ENCODE measurements around the gene GALNT9. TPM values are rescaled to one million over a fixed set of nuclear protein-coding genes. Genes with fewer than 3 reads are reported as not detected.

Gene GALNT9
- total RNA-seq, 6 experiments from 2014 or later = not detected

- Mint-ChIP-seq H3K27ac (no peak overlapping the region), H3K36me3 (ENCODE audit: low read depth) (peaks cover 14% of the 10 kb centered on the region; the same call in 1 of the 2 replicates), H3K4me3 (no peak overlapping the region), H3K4me1 (ENCODE audit: low read depth) (no peaks in the 10 kb centered on the region), H3K27me3 (ENCODE audit: insufficient read depth) (peaks cover 20% of the 10 kb centered on the region), H3K9me3 (peaks cover 24% of the 10 kb centered on the region)
- no peak for DNase-seq
- TF ChIP-seq CTCF (IDR thresholded peaks at IDR 0.05) = no peak
These were observed 14.7 kb downstream of the GALNT9 start for GRCh38 chr12:132314516-132315233.

- H3K9me3 Mint-ChIP-seq = peaks cover 30% of the 10 kb centered on the region
- no peak overlapping the region for H3K27ac Mint-ChIP-seq
These were observed 15.4 kb downstream of the GALNT9 start for GRCh38 chr12:132314035-132314434.

GRCh38 chr12:132313182-132313581 is 16.2 kb downstream of the GALNT9 start:
- no peak for TF ChIP-seq CTCF (IDR thresholded peaks at IDR 0.05)
- Mint-ChIP-seq H3K4me1 (ENCODE audit: low read depth) (no peaks in the 10 kb centered on the region), H3K9me3 (peaks cover 32% of the 10 kb centered on the region), H3K36me3 (ENCODE audit: low read depth) (peaks cover 18% of the 10 kb centered on the region), H3K27me3 (ENCODE audit: insufficient read depth) (peaks cover 16% of the 10 kb centered on the region), H3K27ac (no peak overlapping the region), H3K4me3 (no peak overlapping the region)
- no peak for DNase-seq

More at GRCh38 chr12:132314035-132314434, 15.4 kb downstream of the GALNT9 start:
- H3K27me3 Mint-ChIP-seq (ENCODE audit: insufficient read depth) = peaks cover 16% of the 10 kb centered on the region
- no peak overlapping the region for H3K4me3 Mint-ChIP-seq
- H3K4me1 Mint-ChIP-seq (ENCODE audit: low read depth) = no peaks in the 10 kb centered on the region
- TF ChIP-seq CTCF (IDR thresholded peaks at IDR 0.05) = no peak
- no peak for DNase-seq
- peaks cover 18% of the 10 kb centered on the region for H3K36me3 Mint-ChIP-seq (ENCODE audit: low read depth)

- H3K9me3 Mint-ChIP-seq = peaks cover 35% of the 10 kb centered on the region
- H3K4me3 Mint-ChIP-seq = no peak overlapping the region
- H3K4me1 Mint-ChIP-seq (ENCODE audit: low read depth) = no peaks in the 10 kb centered on the region
- H3K27me3 Mint-ChIP-seq (ENCODE audit: insufficient read depth) = peaks cover 16% of the 10 kb centered on the region
- TF ChIP-seq CTCF (IDR thresholded peaks at IDR 0.05) = no peak
- no peak for DNase-seq
- H3K27ac Mint-ChIP-seq = no peak overlapping the region
- H3K36me3 Mint-ChIP-seq (ENCODE audit: low read depth) = peaks cover 18% of the 10 kb centered on the region
These were observed 16.9 kb downstream of the GALNT9 start for GRCh38 chr12:132312516-132312915.

GRCh38 chr12:132311201-132311915 is 18.0 kb downstream of the GALNT9 start:
- Mint-ChIP-seq H3K27ac (no peak overlapping the region), H3K4me3 (no peak overlapping the region), H3K36me3 (ENCODE audit: low read depth) (peaks cover 18% of the 10 kb centered on the region), H3K4me1 (ENCODE audit: low read depth) (no peaks in the 10 kb centered on the region), H3K9me3 (peaks cover 39% of the 10 kb centered on the region), H3K27me3 (ENCODE audit: insufficient read depth) (peaks cover 11% of the 10 kb centered on the region)
- TF ChIP-seq CTCF (IDR thresholded peaks at IDR 0.05) = no peak
- DNase-seq = no peak
